Activated CD4-positive, alpha-beta T cell treated with anti-CD3 and anti-CD28 coated beads, Interleukin-2, amount 10 ng/mL, durations not matched to agents 24 days and 14 days (primary cell): ENCODE measurements around the gene VENTX. TPM values are rescaled to one million over a fixed set of nuclear protein-coding genes. Genes with fewer than 3 reads are reported as not detected.
A peak's percentile ranks its signal among the peaks of the same experiment; 100 is the strongest.

Experiments
- DNase-seq: peaks from one replicate; pipeline ENCODE4 v3.0.0; 2022
- H3K27ac Mint-ChIP-seq: one replicate; pipeline ENCODE4 v1.8.0; 2022; ENCODE audit warnings: mild to moderate bottlenecking, mixed read lengths
- H3K27me3 Mint-ChIP-seq: one replicate; pipeline ENCODE4 v1.8.0; 2022; ENCODE audit warnings: mixed read lengths
- H3K36me3 Mint-ChIP-seq: one replicate; pipeline ENCODE4 v1.8.0; 2022; ENCODE audit warnings: low read depth, mild to moderate bottlenecking, mixed read lengths
- H3K4me1 Mint-ChIP-seq: one replicate; pipeline ENCODE4 v1.8.0; 2021; ENCODE audit warnings: mixed read lengths
- H3K4me3 Mint-ChIP-seq: one replicate; pipeline ENCODE4 v1.8.0; 2022; ENCODE audit warnings: mild to moderate bottlenecking, moderate library complexity, mixed read lengths
- H3K9me3 Mint-ChIP-seq: one replicate; pipeline ENCODE4 v1.8.0; 2021; ENCODE audit warnings: mixed read lengths
- intact Hi-C: fragments of 100-400 bp; cut with micrococcal nuclease; formaldehyde crosslinking; loops from one replicate; pipeline ENCODE4 v1.15.1; 2023
- total RNA-seq: library from RNA; stranded (reverse); gene quantifications from 2 replicates; pipeline ENCODE4 v1.2.3, GENCODE V29; 2022

VENTX gene
- total RNA-seq, 1 donor from 2014 or later: not detected

- H3K4me3 Mint-ChIP-seq: peak within 1 kb of the TSS; percentile 96
- intact Hi-C loops: loop anchor here (1.0 to 5.0 kb wide), 2 partner anchors 81 to 132 kb away; partner anchors contain the start of gene FUOM
- no peaks in the 10 kb centered on the region for H3K9me3 Mint-ChIP-seq
- peaks cover 29% of the 10 kb centered on the region for H3K4me1 Mint-ChIP-seq
- peaks cover 26% of the 10 kb centered on the region for H3K36me3 Mint-ChIP-seq
- DNase-seq: peak; percentile 93
- H3K27me3 Mint-ChIP-seq: no peaks in the 10 kb centered on the region
- peak within 1 kb of the TSS; percentile 93 for H3K27ac Mint-ChIP-seq
These were observed 39.0 kb downstream of the VENTX start, which contains the start of gene ADAM8 for GRCh38 chr10:133276435-133277201. ADAM8 (minus strand) TSS chr10:133276868; CDS start chr10:133276817, 51 bp downstream.

- Mint-ChIP-seq H3K9me3 (no peaks in the 10 kb centered on the region), H3K27ac (no peak overlapping the region)
- intact Hi-C loops: loop anchor here (5.0 kb wide), 1 partner anchor 80 kb away; the partner anchor contains the start of gene FUOM
These were observed 39.8 kb downstream of the VENTX start for GRCh38 chr10:133277277-133277992.

GRCh38 chr10:133277993-133278576 lies 40.4 kb downstream of the VENTX start:
- intact Hi-C loops: loop anchor here (5.0 kb wide), 1 partner anchor 79 kb away; the partner anchor contains the start of gene FUOM
- Mint-ChIP-seq H3K36me3 (peaks cover 21% of the 10 kb centered on the region), H3K4me3 (peak overlapping the region; percentile 79), H3K9me3 (no peaks in the 10 kb centered on the region), H3K27ac (peak overlapping the region; percentile 88), H3K4me1 (peaks cover 28% of the 10 kb centered on the region), H3K27me3 (no peaks in the 10 kb centered on the region)
- DNase-seq: no peak

More at GRCh38 chr10:133277277-133277992, 39.8 kb downstream of the VENTX start:
- H3K36me3 Mint-ChIP-seq: peaks cover 26% of the 10 kb centered on the region
- no peak for DNase-seq
- no peaks in the 10 kb centered on the region for H3K27me3 Mint-ChIP-seq
- H3K4me1 Mint-ChIP-seq: peaks cover 28% of the 10 kb centered on the region
- H3K4me3 Mint-ChIP-seq: peak overlapping the region; percentile 79

GRCh38 chr10:133278577-133279265 lies 41.1 kb downstream of the VENTX start:
- peak; percentile 87 for DNase-seq
- Mint-ChIP-seq H3K27me3 (no peaks in the 10 kb centered on the region), H3K4me3 (peak overlapping the region; percentile 79), H3K36me3 (peaks cover 25% of the 10 kb centered on the region), H3K27ac (peak overlapping the region; percentile 88), H3K4me1 (peaks cover 28% of the 10 kb centered on the region), H3K9me3 (no peaks in the 10 kb centered on the region)
- intact Hi-C loops: loop anchor here (1.0 to 5.0 kb wide), 2 partner anchors 29 to 79 kb away; partner anchors contain the start of gene FUOM

GRCh38 chr10:133279326-133280226 lies 41.9 kb downstream of the VENTX start:
- Mint-ChIP-seq H3K4me3 (no peak overlapping the region), H3K27me3 (no peaks in the 10 kb centered on the region), H3K4me1 (peaks cover 27% of the 10 kb centered on the region), H3K9me3 (no peaks in the 10 kb centered on the region), H3K27ac (no peak overlapping the region), H3K36me3 (peaks cover 31% of the 10 kb centered on the region)
- intact Hi-C loops: loop anchor here (1.0 to 5.0 kb wide), 2 partner anchors 28 to 78 kb away; partner anchors contain the start of gene FUOM
- no peak for DNase-seq

GRCh38 chr10:133280391-133281059 lies 42.9 kb downstream of the VENTX start:
- Mint-ChIP-seq H3K4me1 (peaks cover 22% of the 10 kb centered on the region), H3K4me3 (no peak overlapping the region), H3K27me3 (no peaks in the 10 kb centered on the region), H3K36me3 (peaks cover 34% of the 10 kb centered on the region), H3K27ac (no peak overlapping the region), H3K9me3 (no peaks in the 10 kb centered on the region)
- no peak for DNase-seq
- intact Hi-C loops: no loop called here

- DNase-seq: no peak
- Mint-ChIP-seq H3K27me3 (no peaks in the 10 kb centered on the region), H3K27ac (no peak overlapping the region), H3K4me1 (peaks cover 19% of the 10 kb centered on the region), H3K36me3 (peaks cover 39% of the 10 kb centered on the region), H3K4me3 (no peak overlapping the region), H3K9me3 (no peaks in the 10 kb centered on the region)
- intact Hi-C loops: no loop called here
These were observed 43.4 kb downstream of the VENTX start for GRCh38 chr10:133281084-133281483.

- Mint-ChIP-seq H3K36me3 (peaks cover 46% of the 10 kb centered on the region), H3K27me3 (no peaks in the 10 kb centered on the region), H3K4me1 (peaks cover 19% of the 10 kb centered on the region), H3K4me3 (no peak overlapping the region), H3K9me3 (no peaks in the 10 kb centered on the region), H3K27ac (no peak overlapping the region)
- no peak for DNase-seq
- intact Hi-C loops: no loop called here
These were observed 44.1 kb downstream of the VENTX start for GRCh38 chr10:133281628-133282372.

GRCh38 chr10:133282846-133283390 lies 45.3 kb downstream of the VENTX start:
- DNase-seq: no peak
- H3K36me3 Mint-ChIP-seq: peaks cover 53% of the 10 kb centered on the region
- no peak overlapping the region for H3K27ac Mint-ChIP-seq
- peaks cover 16% of the 10 kb centered on the region for H3K4me1 Mint-ChIP-seq
- H3K4me3 Mint-ChIP-seq: no peak overlapping the region
- H3K27me3 Mint-ChIP-seq: no peaks in the 10 kb centered on the region
- intact Hi-C loops: no loop called here
- H3K9me3 Mint-ChIP-seq: no peaks in the 10 kb centered on the region

GRCh38 chr10:133283931-133284330 lies 46.3 kb downstream of the VENTX start:
- Mint-ChIP-seq H3K4me3 (no peak overlapping the region), H3K4me1 (peaks cover 6% of the 10 kb centered on the region), H3K27me3 (no peaks in the 10 kb centered on the region), H3K36me3 (peaks cover 56% of the 10 kb centered on the region), H3K27ac (no peak overlapping the region), H3K9me3 (no peaks in the 10 kb centered on the region)
- DNase-seq: no peak
- intact Hi-C loops: no loop called here

- Mint-ChIP-seq H3K36me3 (peaks cover 60% of the 10 kb centered on the region), H3K27ac (no peak overlapping the region), H3K4me3 (no peak overlapping the region), H3K27me3 (no peaks in the 10 kb centered on the region), H3K4me1 (peaks cover 2% of the 10 kb centered on the region), H3K9me3 (no peaks in the 10 kb centered on the region)
- intact Hi-C loops: no loop called here
- no peak for DNase-seq
These were observed 47.6 kb downstream of the VENTX start for GRCh38 chr10:133285217-133285616.
